GM18873 (cell line): ENCODE data around the gene CPSF3.

ENCODE experiments used
- ATAC-seq: cut with Tn5 transposase; IDR thresholded peaks from one replicate; pipeline ENCODE4 v1.9.1; 2021; ENCODE audit warnings: mild to moderate bottlenecking, moderate library complexity, moderate number of reproducible peaks; ENCODE audit not compliant: unreplicated experiment, low FRiP score

CPSF3 gene

DNA sequence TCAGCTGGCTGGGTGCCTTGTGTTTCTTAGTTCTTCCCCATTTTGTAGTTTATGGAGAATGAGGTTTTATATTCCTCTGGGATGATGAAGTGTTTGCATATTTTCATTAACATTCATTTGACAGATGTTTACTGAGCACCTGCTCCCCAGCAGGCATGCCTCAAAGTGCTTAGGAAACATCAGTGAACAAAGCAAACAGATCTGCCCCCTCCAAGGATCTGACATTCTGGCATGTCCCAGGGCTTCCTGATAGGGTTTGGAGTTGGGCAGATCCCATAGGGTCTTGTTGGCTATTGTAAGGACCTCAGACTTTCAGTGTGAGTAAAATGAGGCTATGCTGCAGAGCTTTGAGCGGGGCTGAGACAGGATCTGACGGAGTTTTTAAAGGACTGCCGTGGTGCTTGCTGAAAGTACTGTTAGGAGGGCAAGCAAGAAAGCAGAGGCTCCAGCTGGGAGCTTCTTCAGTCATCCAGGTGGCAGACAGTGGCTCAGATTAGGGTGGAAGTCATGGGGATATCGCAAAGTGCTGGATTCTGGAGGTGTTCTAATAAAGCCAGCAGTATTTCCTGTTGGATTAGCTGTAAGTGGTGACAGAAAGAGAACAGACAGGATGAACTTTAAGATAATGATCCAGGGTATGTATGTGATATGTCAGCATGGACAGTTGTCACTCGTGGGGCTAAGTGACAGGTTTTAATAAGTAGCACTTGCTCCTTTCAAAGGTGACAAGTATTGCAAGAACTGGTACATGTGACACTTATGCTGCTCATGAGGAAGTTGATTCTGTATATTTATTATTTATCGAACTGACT is 39.6 kb downstream of the CPSF3 start:
- ATAC-seq, result no peak

DNA sequence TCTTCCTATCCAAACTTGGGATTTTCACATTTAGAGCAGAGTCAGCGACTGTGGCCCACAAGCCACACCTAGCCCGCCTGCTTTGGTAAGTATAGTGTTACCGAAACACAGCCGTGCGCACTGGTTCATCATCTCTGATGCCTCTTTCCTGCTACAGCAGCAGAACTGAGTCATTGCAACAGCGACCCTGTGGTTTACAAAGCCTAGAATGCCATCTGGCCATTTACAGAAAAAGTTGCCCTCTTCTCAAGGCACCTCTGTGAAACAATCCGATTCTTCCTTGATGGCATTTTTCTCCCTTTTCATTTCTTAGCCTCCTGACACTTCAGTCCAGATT is 40.2 kb downstream of the CPSF3 start:
- ATAC-seq, result no peak

GRCh38 chr2:9465170-9465569 is 41.7 kb downstream of the CPSF3 start:
- no peak for ATAC-seq

GRCh38 chr2:9466147-9466683 is 42.8 kb downstream of the CPSF3 start:
- no peak for ATAC-seq

DNA sequence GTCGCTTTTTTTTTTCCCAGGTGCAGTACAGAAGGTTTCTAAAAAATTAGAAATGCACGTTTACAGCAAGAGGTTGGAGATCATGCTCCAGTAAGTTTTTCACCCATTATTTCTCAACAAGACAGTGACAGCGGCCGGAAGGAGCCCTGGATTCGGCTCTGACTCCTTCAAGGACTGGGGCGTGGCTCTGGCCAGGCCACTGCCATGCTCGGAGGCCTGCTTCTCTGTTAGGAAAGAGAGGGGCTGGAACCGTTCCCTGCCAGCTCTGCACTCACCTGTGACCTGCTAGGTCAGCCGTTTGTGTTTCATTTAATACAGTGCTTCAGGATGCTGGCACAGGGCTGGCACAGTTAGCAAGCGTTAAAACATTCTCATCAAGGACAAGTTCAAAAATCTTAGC is 44.2 kb downstream of the CPSF3 start:
- no peak for ATAC-seq

DNA sequence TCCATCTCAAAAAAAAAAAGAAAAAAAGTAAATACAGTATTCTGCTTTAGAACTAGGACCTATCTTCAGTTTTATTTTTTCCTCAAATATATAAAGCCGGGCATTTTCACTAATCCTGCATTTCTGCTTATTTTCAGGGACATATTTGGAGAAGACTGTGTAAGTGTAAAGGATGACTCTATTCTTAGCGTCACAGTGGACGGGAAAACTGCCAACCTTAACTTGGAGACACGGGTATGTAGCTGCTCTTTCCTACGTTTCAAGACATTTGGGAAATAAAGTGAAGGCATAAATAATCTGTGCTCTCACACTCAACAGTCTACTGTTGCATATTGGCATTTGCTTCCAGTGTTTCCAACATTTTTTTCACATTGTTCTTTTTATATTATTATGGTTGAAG is 47.8 kb downstream of the CPSF3 start:
- ATAC-seq, result no peak

DNA sequence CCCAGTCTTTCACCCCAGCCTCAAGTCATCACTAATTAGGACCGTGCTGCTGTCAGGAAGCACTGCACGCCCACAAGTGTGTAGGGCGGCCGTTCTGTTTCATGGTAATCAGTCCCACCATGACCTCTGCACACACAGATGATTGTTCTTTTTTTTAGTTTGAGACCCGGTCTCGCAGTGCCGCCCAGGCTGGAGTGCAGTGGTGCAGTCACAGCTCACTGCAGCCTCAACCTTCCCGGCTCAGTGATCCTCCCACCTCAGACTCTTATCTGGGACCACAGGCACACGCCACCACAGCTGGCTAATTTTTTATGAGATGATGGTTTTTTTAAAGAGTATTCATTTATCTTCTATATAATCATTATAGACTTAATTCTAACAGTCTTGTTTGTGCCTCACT is 49.1 kb downstream of the CPSF3 start:
- no peak for ATAC-seq

DNA sequence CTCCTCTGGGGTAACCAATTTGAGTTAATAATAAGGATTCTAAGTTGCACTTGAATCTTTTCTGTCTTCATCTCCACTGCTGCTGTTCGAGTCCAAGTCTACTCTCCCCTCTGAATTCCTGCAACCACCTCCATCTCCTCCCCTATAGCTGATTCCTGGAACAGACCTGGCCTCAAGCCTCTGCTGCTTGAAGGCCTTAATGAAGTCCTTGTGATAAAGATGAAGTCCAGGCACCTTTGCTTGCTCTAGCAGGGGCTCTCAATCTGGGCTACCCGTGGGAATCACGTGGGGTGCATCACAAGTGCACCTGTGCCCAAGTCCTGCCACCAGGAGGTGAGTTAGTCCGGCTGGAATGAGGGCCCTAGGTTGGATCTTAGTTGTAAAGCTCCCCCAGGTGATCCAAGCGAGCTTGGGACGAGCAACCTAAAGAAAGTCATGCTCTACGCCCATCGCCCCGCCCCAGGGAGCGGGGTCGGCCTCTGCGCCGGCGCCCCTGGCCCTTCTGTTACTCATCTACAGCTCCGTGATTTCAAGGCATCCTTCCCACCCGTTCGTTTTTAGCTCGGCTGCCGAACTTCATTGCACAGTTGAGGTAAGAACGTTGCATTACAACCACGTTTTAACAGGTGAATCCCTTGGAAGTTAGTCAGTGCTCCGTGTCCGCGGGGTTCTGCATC is 50.0 kb downstream of the CPSF3 start:
- ATAC-seq, result no peak

- peak; percentile 19 for ATAC-seq
Observed at GRCh38 chr2:9473985-9474360, 50.5 kb downstream of the CPSF3 start.

DNA sequence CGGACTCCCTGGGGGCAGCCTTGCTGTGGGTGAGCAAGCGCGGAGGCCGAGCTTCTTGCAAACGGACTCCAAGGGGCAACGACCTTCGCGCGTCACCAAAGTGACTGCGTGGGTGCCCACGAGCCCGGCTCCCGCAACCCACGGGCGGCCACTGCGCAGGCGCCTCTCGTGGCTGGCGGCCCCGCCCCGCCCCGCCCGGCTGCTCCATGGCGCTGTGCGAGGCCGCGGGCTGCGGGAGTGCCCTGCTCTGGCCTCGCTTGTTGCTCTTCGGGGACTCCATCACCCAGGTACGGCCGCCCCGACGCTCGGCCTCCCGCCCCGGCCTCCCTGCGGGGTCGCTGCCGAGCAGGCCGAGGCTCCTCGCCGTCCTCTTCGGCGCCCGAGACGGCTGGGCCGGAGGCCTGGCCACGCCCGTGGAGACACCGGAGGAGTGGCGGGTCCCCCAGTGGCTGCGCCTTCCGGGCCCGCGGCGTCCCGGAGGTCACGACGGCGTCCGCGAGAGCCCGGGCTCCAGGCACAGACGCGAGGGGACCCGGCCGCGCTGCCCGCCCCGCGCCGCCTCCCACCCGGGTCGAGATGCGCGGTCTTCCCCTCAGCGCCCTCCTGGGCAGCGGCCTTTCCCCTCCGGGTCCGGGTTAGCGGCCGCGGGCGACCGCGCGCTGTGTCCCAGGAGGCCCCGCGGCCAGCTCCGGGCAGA is 51.1 kb downstream of the CPSF3 start, which contains the start of gene IAH1:
TSS of gene IAH1 (plus strand) at position 191 of the 697 bp plus-strand sequence. CDS start at position 207, 16 bp downstream.
- peak; percentile 52 for ATAC-seq

DNA sequence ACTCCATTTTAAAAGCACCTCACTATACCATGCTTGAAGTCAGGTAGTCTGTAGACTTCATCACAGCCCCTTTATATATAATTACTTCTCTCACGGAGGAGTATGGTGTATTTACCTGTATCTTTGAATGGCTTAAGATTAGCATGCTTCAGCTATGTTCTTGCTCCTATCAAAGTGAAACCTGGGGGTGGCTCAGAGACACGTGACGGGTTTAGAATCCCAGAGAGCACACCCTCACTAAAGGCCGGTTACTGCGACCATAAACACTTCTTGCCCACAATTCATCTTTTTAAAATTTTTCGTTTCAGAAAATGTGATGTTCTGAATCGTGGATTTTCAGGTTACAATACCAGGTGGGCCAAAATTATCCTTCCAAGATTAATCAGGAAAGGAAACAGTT is 54.5 kb downstream of the CPSF3 start:
- ATAC-seq, result no peak

GRCh38 chr2:9478526-9478925 is 55.1 kb downstream of the CPSF3 start:
- no peak for ATAC-seq

GRCh38 chr2:9480157-9480556 is 56.7 kb downstream of the CPSF3 start:
- no peak for ATAC-seq

- ATAC-seq, result no peak
Observed at GRCh38 chr2:9483107-9483506, 59.7 kb downstream of the CPSF3 start.

- ATAC-seq, result no peak
Observed at GRCh38 chr2:9484533-9484932, 61.1 kb downstream of the CPSF3 start.

GRCh38 chr2:9488583-9489547 is 65.4 kb downstream of the CPSF3 start:
- no peak for ATAC-seq

DNA sequence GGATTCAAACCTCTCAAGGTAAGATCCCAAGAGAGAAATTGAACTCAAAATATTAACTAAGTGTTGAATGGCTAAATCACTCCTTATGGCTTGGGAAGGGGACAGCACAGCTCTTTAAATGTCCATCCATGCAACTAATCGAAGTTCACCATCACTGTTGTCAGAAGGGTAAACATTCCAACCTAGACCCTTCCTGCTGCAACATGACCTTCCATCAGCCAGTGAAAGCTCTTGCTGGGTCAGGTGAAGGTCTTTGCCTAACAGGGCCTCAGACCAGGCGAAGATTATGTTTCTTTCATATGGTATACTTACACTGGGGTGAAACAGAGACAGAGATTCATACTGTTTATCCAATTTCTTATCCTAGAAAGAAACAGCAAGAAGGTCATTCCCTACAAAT is 67.3 kb downstream of the CPSF3 start:
- ATAC-seq, result no peak

GRCh38 chr2:9492927-9493326 is 69.5 kb downstream of the CPSF3 start:
- ATAC-seq, result no peak

DNA sequence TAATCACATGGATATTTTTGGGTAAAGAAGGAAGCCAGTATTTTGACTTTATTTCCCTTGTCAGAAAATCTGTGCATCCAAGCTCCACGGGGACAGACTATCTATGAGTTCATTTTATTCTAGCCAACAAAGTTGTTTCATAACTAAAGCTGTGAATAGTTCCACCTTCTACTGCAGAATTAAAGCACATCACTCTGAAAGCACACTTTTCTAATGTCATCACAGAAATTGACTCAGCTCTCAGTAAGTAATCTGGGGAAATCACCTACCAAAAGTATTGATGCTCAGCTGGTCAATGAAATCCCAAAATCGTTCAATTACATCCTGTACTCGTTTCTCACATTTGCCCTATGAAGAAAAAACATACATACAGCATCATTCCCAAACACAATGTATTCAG is 70.0 kb downstream of the CPSF3 start:
- no peak for ATAC-seq

DNA sequence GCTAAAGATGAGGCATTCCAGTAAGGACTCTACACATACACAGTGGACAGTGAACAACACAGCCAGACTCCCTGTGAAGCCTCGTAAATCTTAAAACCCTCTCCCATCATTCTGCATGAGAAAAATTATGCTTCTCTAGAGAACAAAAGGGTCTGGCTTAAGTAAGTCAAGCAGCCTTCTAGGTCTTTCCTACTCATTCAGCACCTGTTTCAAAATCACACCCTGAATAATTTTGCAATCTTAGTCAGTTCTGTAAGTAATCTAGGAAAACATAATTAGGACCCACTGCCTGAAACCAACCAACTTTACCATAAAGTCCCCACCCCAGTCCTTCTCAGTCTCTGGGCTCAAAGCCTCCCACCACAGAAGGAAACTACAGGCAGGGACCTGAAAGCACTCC is 70.6 kb downstream of the CPSF3 start:
- ATAC-seq, result no peak
